HG03354 (cell line): ENCODE measurements around the gene CASP7.
A peak's percentile ranks its signal among the peaks of the same experiment; 100 is the strongest.

Experiments used
- ATAC-seq: cut with Tn5 transposase; IDR thresholded peaks from one replicate; pipeline ENCODE4 v1.9.1; 2021; ENCODE audit warnings: mild to moderate bottlenecking; ENCODE audit not compliant: unreplicated experiment, poor library complexity, severe bottlenecking

The CASP7 gene

GRCh38 chr10:113708640-113709039, 28.9 kb downstream of the CASP7 start:
- no peak for ATAC-seq

GRCh38 chr10:113709221-113709838, 29.6 kb downstream of the CASP7 start:
- no peak for ATAC-seq

- ATAC-seq, result no peak
Measured at GRCh38 chr10:113711142-113711541, 31.4 kb downstream of the CASP7 start.

GRCh38 chr10:113712024-113712423, 32.3 kb downstream of the CASP7 start:
- ATAC-seq, result no peak

GRCh38 chr10:113712755-113713639, 33.3 kb downstream of the CASP7 start:
- no peak for ATAC-seq

GRCh38 chr10:113713640-113713982, 33.9 kb downstream of the CASP7 start:
- ATAC-seq, result no peak

GRCh38 chr10:113716109-113716910, 36.6 kb downstream of the CASP7 start:
- no peak for ATAC-seq

GRCh38 chr10:113718969-113719822, 39.5 kb downstream of the CASP7 start:
- ATAC-seq, result no peak

- ATAC-seq, result no peak
Measured at GRCh38 chr10:113720386-113720785, 40.7 kb downstream of the CASP7 start.

- ATAC-seq, result no peak
Measured at GRCh38 chr10:113732160-113732881, 52.6 kb downstream of the CASP7 start.

- no peak for ATAC-seq
Measured at GRCh38 chr10:113732966-113733365, 53.3 kb downstream of the CASP7 start.

- no peak for ATAC-seq
Measured at GRCh38 chr10:113733635-113734034, 53.9 kb downstream of the CASP7 start.

- peak; percentile 94 for ATAC-seq
Measured at GRCh38 chr10:113735913-113736312, 56.2 kb downstream of the CASP7 start.

- no peak for ATAC-seq
Measured at GRCh38 chr10:113736576-113736975, 56.9 kb downstream of the CASP7 start.

- no peak for ATAC-seq
Measured at GRCh38 chr10:113739031-113739430, 59.3 kb downstream of the CASP7 start.

GRCh38 chr10:113739577-113739976, 59.9 kb downstream of the CASP7 start:
- ATAC-seq, result no peak

GRCh38 chr10:113740850-113741249, 61.1 kb downstream of the CASP7 start:
- ATAC-seq, result no peak

GRCh38 chr10:113742466-113742865, 62.8 kb downstream of the CASP7 start:
- no peak for ATAC-seq

GRCh38 chr10:113743594-113743993, 63.9 kb downstream of the CASP7 start:
- ATAC-seq, result no peak
